Activated gamma-delta T cell treated with anti-CD3 and anti-CD28 coated beads, Interleukin-2, amount 50 U/mL, for 16 hours (primary cell): Measurements from ENCODE around the gene UNC13C.

Experiments
- DNase-seq: peaks from one replicate; pipeline ENCODE4 v3.0.0-alpha.2; 2020; ENCODE audit warnings: low read depth

UNC13C gene

GRCh38 chr15:54119051-54119450, 140.8 kb downstream of the UNC13C start:
- DNase-seq: no peak

GRCh38 chr15:54120949-54121463, 142.8 kb downstream of the UNC13C start:
- DNase-seq: no peak

- no peak for DNase-seq
Observed at GRCh38 chr15:54127574-54127973, 149.3 kb downstream of the UNC13C start.

- no peak for DNase-seq
Observed at GRCh38 chr15:54131410-54131809, 153.2 kb downstream of the UNC13C start.

- no peak for DNase-seq
Observed at GRCh38 chr15:54149115-54149531, 170.9 kb downstream of the UNC13C start.

DNA sequence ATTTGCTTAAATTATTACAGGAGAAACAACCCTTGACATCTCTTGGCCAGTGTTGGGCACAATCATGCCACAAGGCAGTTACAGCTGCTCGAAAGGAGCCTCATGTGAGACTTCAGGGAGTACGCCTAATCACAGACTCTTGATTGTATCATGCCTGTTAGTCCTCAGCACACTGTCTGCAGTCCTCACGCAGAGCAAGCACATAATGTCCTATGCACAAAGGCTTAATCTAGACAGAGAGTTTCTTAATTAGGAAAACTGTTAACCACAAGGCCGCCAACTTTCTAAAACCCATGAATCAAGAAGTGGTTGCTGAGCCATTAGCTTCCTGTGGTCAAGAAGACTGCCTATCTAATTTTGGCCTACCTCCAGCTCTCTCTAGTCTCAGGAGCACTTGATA, 172.0 kb downstream of the UNC13C start:
- DNase-seq: no peak

DNA sequence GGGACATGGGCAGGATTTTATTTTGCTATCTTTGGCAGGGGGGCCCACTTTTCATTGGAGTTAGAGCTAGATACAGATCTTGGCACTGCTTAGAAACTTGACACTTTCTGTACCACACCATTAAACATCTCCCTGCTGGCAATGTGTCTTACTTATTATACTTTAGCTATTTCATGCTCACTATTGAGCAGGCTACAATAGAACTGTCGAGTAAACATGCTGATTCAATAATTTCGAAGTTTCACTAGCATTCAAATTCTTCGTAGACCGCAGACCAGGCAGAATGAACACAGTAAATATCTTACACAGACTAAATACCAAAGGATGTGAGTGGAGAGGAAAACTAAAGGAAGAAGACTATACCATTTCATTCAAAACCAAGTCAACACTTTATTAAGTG, 180.8 kb downstream of the UNC13C start:
- no peak for DNase-seq

GRCh38 chr15:54187325-54187724, 209.1 kb downstream of the UNC13C start:
- DNase-seq: no peak

DNA sequence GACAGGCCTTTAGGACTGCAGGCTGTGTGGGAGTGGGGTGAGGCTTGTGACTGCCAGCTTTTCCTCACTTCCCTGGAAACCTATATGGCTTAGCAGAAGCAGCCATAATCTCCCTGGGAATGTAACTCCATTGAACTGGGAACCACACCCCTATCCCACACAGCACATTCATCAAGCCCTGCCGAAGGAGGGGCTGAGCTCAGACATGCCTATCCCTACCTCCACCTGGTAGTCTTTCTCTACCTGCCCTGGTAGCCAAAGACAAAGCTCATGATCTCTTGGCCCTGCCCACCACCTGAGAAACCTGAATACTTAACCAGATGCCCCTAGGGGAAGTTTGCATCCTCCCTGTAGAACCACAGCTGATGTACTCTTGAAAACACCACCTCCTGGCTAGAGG, 219.8 kb downstream of the UNC13C start:
- no peak for DNase-seq

GRCh38 chr15:54206586-54207321, 228.5 kb downstream of the UNC13C start:
- DNase-seq: no peak

DNA sequence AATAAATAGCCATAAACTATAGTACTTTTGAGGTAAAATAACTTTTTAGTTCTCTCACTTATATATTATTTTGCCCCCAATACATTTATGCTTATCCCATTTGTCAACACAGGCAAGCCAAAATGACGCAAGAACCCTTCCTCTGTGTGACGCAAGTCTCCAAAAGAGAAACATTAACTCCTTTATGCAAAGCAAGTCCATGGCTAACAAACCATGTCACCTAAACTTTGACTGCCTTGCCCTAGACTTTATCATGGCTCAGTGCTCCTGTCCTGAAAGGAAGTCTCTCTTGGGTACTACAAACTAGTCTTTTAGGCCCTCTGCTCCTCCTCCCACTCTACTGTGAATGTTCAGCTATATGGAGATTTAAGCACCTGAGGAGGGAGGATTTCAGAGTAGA, 230.5 kb downstream of the UNC13C start:
- no peak for DNase-seq

DNA sequence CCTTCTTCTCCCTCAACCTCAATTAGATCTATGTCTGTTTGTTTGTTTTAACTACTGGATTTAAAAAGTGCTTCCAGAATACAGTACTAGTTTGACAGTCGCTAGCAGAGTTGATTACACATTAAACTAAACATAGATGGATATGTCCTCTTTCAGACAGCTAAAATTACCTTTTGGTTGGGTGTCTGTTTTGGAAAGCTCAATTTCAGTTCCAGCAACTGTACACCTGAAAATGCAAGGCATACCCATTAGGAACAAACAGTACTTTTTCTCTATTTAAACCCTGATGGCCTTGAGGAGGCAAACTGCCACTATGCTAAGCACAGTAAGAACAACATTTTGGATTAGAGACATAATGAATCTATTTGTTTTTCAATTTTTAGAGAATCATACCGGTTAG, 234.4 kb downstream of the UNC13C start:
- DNase-seq: no peak

GRCh38 chr15:54226455-54226854, 248.2 kb downstream of the UNC13C start:
- no peak for DNase-seq

- DNase-seq: no peak
Observed at GRCh38 chr15:54227569-54227968, 249.3 kb downstream of the UNC13C start.

- DNase-seq: no peak
Observed at GRCh38 chr15:54250326-54250725, 272.1 kb downstream of the UNC13C start.

- no peak for DNase-seq
Observed at GRCh38 chr15:54256190-54256589, 277.9 kb downstream of the UNC13C start.

GRCh38 chr15:54273928-54274327, 295.7 kb downstream of the UNC13C start:
- no peak for DNase-seq

DNA sequence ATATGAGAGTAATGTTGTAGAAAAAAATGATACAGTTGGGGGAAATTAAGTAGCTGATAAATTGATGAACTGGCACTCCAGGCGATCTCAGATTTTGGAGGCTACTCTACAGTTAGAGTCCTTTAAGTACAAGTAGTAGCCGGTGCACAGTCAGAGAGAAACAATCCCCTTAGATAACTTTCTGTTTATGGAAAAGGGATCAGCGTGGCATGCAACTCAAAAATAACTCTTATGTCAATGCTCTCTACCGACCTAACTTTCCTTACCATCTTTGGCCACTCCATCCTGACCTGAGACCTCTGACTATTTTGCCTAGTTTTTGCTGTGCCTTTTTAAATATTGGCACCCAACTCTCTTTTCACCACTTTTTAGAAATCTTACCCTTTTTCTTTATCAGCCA, 299.6 kb downstream of the UNC13C start:
- no peak for DNase-seq

GRCh38 chr15:54280726-54281125, 302.5 kb downstream of the UNC13C start:
- DNase-seq: no peak

DNA sequence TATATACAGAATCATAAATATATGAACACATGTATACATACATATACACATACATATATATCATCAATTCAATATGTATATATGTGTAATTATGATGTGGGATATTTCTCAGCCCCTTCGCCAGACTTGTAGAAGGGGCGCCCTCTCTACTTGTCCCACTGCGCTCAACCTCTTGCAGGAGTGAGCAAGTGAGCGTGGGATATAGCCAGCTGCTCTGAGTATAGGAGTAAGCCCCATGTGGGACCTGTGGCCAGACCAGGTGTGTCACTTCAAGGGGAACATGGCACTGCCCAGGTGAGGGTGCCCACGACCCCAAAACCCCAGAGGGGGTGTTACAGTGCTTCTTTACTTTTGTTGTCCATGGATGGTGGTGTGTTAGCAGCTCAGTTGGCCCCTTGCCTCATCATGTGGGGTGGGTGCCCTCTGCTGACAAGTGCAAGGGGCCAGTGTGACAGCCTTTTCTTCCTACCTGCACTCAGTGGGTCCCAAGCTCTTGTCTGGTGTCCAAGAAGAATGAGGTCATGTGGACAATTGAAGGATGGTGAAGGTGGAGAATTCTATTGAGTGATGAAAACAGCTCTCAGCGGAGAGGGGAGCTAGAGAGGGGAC, 304.1 kb downstream of the UNC13C start:
- DNase-seq: no peak

GRCh38 chr15:54288049-54288448, 309.8 kb downstream of the UNC13C start:
- no peak for DNase-seq

GRCh38 chr15:54289590-54290136, 311.4 kb downstream of the UNC13C start:
- no peak for DNase-seq

- DNase-seq: no peak
Observed at GRCh38 chr15:54298396-54298795, 320.2 kb downstream of the UNC13C start.
